ENCODE results near the gene RCL1.

DNA sequence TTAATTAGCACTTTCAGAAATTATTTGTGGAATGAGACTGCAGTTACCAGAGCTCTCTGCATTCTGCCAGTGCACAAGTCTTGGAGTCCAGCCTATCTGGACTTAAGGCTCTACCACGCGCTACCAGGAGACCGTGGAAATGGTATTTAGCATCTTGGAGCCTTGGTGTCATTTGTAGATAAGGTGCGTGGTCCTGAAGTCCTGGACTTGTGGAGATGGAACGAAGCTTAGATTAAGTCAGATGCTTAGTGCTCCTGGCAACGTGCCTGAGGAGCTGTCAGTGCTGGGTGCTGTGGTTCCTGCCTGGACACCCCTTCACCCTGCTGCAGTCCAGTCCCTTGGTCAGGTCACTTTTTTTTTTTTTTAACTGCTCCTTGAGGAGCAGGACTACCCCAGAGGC is 59.7 kb downstream of the RCL1 start:
- TF ChIP-seq, protein P1, sequence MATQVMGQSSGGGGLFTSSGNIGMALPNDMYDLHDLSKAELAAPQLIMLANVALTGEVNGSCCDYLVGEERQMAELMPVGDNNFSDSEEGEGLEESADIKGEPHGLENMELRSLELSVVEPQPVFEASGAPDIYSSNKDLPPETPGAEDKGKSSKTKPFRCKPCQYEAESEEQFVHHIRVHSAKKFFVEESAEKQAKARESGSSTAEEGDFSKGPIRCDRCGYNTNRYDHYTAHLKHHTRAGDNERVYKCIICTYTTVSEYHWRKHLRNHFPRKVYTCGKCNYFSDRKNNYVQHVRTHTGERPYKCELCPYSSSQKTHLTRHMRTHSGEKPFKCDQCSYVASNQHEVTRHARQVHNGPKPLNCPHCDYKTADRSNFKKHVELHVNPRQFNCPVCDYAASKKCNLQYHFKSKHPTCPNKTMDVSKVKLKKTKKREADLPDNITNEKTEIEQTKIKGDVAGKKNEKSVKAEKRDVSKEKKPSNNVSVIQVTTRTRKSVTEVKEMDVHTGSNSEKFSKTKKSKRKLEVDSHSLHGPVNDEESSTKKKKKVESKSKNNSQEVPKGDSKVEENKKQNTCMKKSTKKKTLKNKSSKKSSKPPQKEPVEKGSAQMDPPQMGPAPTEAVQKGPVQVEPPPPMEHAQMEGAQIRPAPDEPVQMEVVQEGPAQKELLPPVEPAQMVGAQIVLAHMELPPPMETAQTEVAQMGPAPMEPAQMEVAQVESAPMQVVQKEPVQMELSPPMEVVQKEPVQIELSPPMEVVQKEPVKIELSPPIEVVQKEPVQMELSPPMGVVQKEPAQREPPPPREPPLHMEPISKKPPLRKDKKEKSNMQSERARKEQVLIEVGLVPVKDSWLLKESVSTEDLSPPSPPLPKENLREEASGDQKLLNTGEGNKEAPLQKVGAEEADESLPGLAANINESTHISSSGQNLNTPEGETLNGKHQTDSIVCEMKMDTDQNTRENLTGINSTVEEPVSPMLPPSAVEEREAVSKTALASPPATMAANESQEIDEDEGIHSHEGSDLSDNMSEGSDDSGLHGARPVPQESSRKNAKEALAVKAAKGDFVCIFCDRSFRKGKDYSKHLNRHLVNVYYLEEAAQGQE (IDR thresholded peaks at IDR 0.05) = no peak
- TF ChIP-seq ZFP36 (IDR thresholded peaks at IDR 0.05; ENCODE audit: borderline replicate concordance, partially characterized antibody) (no peak), POLR2A (IDR thresholded peaks at IDR 0.05; ENCODE audit: low read length) (no peak), JUNB (IDR thresholded peaks at IDR 0.05) (no peak), RFX5 (IDR thresholded peaks at IDR 0.05) (no peak), EP300 (IDR thresholded peaks at IDR 0.05) (no peak)
- TF ChIP-seq, protein P2, sequence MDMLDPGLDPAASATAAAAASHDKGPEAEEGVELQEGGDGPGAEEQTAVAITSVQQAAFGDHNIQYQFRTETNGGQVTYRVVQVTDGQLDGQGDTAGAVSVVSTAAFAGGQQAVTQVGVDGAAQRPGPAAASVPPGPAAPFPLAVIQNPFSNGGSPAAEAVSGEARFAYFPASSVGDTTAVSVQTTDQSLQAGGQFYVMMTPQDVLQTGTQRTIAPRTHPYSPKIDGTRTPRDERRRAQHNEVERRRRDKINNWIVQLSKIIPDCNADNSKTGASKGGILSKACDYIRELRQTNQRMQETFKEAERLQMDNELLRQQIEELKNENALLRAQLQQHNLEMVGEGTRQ (IDR thresholded peaks at IDR 0.05) = no peak
- TF ChIP-seq, protein P3, sequence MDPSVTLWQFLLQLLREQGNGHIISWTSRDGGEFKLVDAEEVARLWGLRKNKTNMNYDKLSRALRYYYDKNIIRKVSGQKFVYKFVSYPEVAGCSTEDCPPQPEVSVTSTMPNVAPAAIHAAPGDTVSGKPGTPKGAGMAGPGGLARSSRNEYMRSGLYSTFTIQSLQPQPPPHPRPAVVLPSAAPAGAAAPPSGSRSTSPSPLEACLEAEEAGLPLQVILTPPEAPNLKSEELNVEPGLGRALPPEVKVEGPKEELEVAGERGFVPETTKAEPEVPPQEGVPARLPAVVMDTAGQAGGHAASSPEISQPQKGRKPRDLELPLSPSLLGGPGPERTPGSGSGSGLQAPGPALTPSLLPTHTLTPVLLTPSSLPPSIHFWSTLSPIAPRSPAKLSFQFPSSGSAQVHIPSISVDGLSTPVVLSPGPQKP (IDR thresholded peaks at IDR 0.05; ENCODE audit: low read depth, low read length) = no peak
- TF ChIP-seq, protein P4, sequence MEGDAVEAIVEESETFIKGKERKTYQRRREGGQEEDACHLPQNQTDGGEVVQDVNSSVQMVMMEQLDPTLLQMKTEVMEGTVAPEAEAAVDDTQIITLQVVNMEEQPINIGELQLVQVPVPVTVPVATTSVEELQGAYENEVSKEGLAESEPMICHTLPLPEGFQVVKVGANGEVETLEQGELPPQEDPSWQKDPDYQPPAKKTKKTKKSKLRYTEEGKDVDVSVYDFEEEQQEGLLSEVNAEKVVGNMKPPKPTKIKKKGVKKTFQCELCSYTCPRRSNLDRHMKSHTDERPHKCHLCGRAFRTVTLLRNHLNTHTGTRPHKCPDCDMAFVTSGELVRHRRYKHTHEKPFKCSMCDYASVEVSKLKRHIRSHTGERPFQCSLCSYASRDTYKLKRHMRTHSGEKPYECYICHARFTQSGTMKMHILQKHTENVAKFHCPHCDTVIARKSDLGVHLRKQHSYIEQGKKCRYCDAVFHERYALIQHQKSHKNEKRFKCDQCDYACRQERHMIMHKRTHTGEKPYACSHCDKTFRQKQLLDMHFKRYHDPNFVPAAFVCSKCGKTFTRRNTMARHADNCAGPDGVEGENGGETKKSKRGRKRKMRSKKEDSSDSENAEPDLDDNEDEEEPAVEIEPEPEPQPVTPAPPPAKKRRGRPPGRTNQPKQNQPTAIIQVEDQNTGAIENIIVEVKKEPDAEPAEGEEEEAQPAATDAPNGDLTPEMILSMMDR (IDR thresholded peaks at IDR 0.05) = no peak
